GM23338 (cell line): Measurements from ENCODE around the gene PPP1R13L. TPM values are rescaled to one million over a fixed set of nuclear protein-coding genes. Genes with fewer than 3 reads are reported as not detected.

Source experiments
- ATAC-seq: fragments of 200-7000 bp; cut with Tn5 transposase; 3 replicates; pipeline ENCODE4 v1.9.1; 2020
- DNase-seq: peaks from one replicate; pipeline ENCODE4 v3.0.0-alpha.2; 2015; ENCODE audit warnings: low spot score
- H2AFZ ChIP-seq: fragments of 200-600 bp; sonication (generic); 2 replicates; pipeline ENCODE4 v1.8.0; 2016; ENCODE audit warnings: antibody characterized with exemption, mild to moderate bottlenecking, moderate library complexity
- H3F3A ChIP-seq: fragments of 200-600 bp; sonication (generic); replicated peaks from 2 replicates; pipeline ENCODE4 v1.8.0; 2017; ENCODE audit warnings: antibody characterized with exemption, mixed run types, low read depth
- H3K27ac ChIP-seq: fragments of 200-600 bp; sonication (generic); 2 replicates; pipeline ENCODE4 v1.6.1; 2016; ENCODE audit warnings: low read depth
- H3K27me3 ChIP-seq: fragments of 200-600 bp; sonication (generic); 2 replicates; pipeline ENCODE4 v1.8.0; 2016; ENCODE audit warnings: mild to moderate bottlenecking, mixed run types, moderate library complexity; ENCODE audit not compliant: insufficient read depth
- H3K36me3 ChIP-seq: fragments of 200-600 bp; sonication (generic); 2 replicates; pipeline ENCODE4 v1.8.0; 2016; ENCODE audit warnings: mild to moderate bottlenecking; ENCODE audit not compliant: insufficient read depth
- H3K4me1 ChIP-seq: fragments of 200-600 bp; sonication (generic); 2 replicates; pipeline ENCODE4 v1.8.0; 2016; ENCODE audit warnings: mild to moderate bottlenecking, moderate library complexity; ENCODE audit not compliant: insufficient read depth
- H3K4me2 ChIP-seq: fragments of 200-600 bp; sonication (generic); 2 replicates; pipeline ENCODE4 v1.7.1; 2017; ENCODE audit warnings: mixed run types
- H3K4me3 ChIP-seq: fragments of 200-600 bp; sonication (generic); 2 replicates; pipeline ENCODE4 v1.6.1; 2016; ENCODE audit warnings: mixed run types
- H3K79me2 ChIP-seq: fragments of 200-600 bp; sonication (generic); replicated peaks from 2 replicates; pipeline ENCODE4 v1.8.0; 2017; ENCODE audit warnings: mild to moderate bottlenecking; ENCODE audit not compliant: insufficient read depth
- H3K9me2 ChIP-seq: fragments of 200-600 bp; sonication (generic); 2 replicates; pipeline ENCODE4 v1.8.0; 2017; ENCODE audit not compliant: insufficient read depth
- H4K20me1 ChIP-seq: fragments of 200-600 bp; sonication (generic); replicated peaks from 2 replicates; pipeline ENCODE4 v1.8.0; 2017; ENCODE audit warnings: mild to moderate bottlenecking; ENCODE audit not compliant: insufficient read depth
- H3K27ac Mint-ChIP-seq: 2 replicates; pipeline ENCODE4 v1.8.0; 2020; ENCODE audit warnings: inconsistent platforms, mild to moderate bottlenecking, moderate library complexity, mixed read lengths
- H3K27me3 Mint-ChIP-seq: 3 replicates; pipeline ENCODE4 v1.8.0; 2022; ENCODE audit warnings: low read depth, mild to moderate bottlenecking, moderate library complexity, mixed read lengths, inconsistent platforms; ENCODE audit not compliant: insufficient read depth, poor library complexity
- H3K36me3 Mint-ChIP-seq: 3 replicates; pipeline ENCODE4 v1.8.0; 2021; ENCODE audit warnings: low read depth, mild to moderate bottlenecking, inconsistent platforms, moderate library complexity, mixed read lengths
- H3K4me1 Mint-ChIP-seq: 3 replicates; pipeline ENCODE4 v1.8.0; 2020; ENCODE audit warnings: mild to moderate bottlenecking, inconsistent platforms, mixed read lengths
- H3K4me3 Mint-ChIP-seq: 3 replicates; pipeline ENCODE4 v1.8.0; 2021; ENCODE audit warnings: moderate library complexity, mild to moderate bottlenecking, inconsistent platforms, mixed read lengths
- H3K9me3 Mint-ChIP-seq: 3 replicates; pipeline ENCODE4 v1.8.0; 2020; ENCODE audit warnings: moderate library complexity, mild to moderate bottlenecking, inconsistent platforms, mixed read lengths
- EZH2phosphoT487 ChIP-seq: fragments of 200-600 bp; sonication (generic); IDR thresholded peaks from one replicate; pipeline ENCODE4 v1.8.1; 2018; ENCODE audit warnings: antibody characterized with exemption; ENCODE audit not compliant: unreplicated experiment
- JUNB ChIP-seq: IDR thresholded peaks from one replicate; pipeline ENCODE4 v1.6.1; 2016; ENCODE audit warnings: antibody characterized with exemption; ENCODE audit not compliant: unreplicated experiment
- NANOG ChIP-seq: IDR thresholded peaks from 2 replicates; pipeline ENCODE4 v1.6.1; 2016; ENCODE audit warnings: antibody characterized with exemption, borderline replicate concordance
- STAT1 ChIP-seq: IDR thresholded peaks from one replicate; pipeline ENCODE4 v1.6.1; 2016; ENCODE audit warnings: antibody characterized with exemption; ENCODE audit not compliant: unreplicated experiment
- ZNF331 ChIP-seq: fragments of 250-450 bp; sonication (Bioruptor Pico); IDR thresholded peaks from 2 replicates; pipeline ENCODE4 v1.5.0; 2020; ENCODE audit warnings: low read depth, mild to moderate bottlenecking, moderate library complexity
- polyA plus RNA-seq: library from polyadenylated mRNA; unstranded; fragments of >200 nt; fragmentation: Nextera tagmentation; extraction: Ambion mirVana; gene quantifications from 2 replicates; pipeline ENCODE4 v1.2.1, GENCODE V29; 2016
- total RNA-seq: library from RNA; depleted of rRNA; stranded (reverse); fragments of >200 nt; shearing (Covaris generic); gene quantifications from 2 replicates; pipeline ENCODE4 v1.2.3, GENCODE V29; 2014
- TF ChIP-seq, protein P1 (sequence below): fragments of 250-450 bp; sonication (Bioruptor Pico); IDR thresholded peaks from 2 replicates; pipeline ENCODE4 v1.5.0; 2020; ENCODE audit warnings: mild to moderate bottlenecking, moderate library complexity
- TF ChIP-seq, protein P2 (sequence below), 2 experiments: fragments of 200-600 bp in 1 of 2; sonication (generic) in 1 of 2; conservative IDR thresholded peaks; 2 replicates each; pipeline versions ENCODE4 v1.5.1 to v1.6.1; 2016 to 2017; ENCODE audit warnings: antibody characterized with exemption in 2 of 2, low read depth in 2 of 2, mild to moderate bottlenecking in 2 of 2, moderate library complexity in 1 of 2
- TF ChIP-seq, protein P3 (sequence below): IDR thresholded peaks from 2 replicates; pipeline ENCODE4 v1.6.1; 2016; ENCODE audit warnings: antibody characterized with exemption

PPP1R13L gene
- total and polyA plus RNA-seq, 2 experiments from 2014 or later = 9.6 to 15.5 TPM

DNA sequence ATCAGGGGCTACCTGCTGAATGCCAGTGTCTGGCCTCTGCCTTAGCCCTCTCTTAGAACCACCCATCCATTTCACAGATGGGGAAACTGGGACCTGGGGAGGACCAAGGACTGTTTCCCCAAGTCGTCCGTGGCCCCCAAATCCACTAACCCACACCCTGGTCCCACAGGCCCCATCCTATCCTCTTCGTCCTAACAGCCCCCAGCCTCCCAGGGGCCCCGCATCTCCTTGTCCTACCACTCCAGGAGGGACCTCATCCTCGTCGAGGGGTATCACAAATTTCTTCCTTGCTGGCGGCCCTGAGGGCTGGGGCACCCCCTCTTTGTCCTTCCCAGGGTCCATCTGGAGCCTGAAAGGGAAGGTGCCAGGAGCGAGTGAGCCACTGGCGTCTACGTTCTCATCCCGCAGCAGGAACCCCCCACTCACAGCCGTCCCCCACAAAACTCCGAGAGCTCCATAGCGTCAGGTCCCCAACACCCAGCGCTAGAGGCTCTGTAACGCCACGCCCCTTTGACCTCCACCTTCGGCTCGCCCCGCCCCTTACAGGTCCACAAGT lies 18.2 kb upstream of the PPP1R13L start:
- no peaks in the 10 kb centered on the region for H3K9me2 ChIP-seq
- no peaks in the 10 kb centered on the region; the same call in 2 of the 3 replicates for H3K9me3 Mint-ChIP-seq
- H4K20me1 ChIP-seq = no peaks in the 10 kb centered on the region
- no peaks in the 10 kb centered on the region for H3K27me3 ChIP-seq
- TF ChIP-seq ZNF331 (CRISPR knock-in tag) (no peak), JUNB (no peak), STAT1 (no peak), EZH2phosphoT487 (no peak), NANOG (no peak)
- TF ChIP-seq, protein P1, sequence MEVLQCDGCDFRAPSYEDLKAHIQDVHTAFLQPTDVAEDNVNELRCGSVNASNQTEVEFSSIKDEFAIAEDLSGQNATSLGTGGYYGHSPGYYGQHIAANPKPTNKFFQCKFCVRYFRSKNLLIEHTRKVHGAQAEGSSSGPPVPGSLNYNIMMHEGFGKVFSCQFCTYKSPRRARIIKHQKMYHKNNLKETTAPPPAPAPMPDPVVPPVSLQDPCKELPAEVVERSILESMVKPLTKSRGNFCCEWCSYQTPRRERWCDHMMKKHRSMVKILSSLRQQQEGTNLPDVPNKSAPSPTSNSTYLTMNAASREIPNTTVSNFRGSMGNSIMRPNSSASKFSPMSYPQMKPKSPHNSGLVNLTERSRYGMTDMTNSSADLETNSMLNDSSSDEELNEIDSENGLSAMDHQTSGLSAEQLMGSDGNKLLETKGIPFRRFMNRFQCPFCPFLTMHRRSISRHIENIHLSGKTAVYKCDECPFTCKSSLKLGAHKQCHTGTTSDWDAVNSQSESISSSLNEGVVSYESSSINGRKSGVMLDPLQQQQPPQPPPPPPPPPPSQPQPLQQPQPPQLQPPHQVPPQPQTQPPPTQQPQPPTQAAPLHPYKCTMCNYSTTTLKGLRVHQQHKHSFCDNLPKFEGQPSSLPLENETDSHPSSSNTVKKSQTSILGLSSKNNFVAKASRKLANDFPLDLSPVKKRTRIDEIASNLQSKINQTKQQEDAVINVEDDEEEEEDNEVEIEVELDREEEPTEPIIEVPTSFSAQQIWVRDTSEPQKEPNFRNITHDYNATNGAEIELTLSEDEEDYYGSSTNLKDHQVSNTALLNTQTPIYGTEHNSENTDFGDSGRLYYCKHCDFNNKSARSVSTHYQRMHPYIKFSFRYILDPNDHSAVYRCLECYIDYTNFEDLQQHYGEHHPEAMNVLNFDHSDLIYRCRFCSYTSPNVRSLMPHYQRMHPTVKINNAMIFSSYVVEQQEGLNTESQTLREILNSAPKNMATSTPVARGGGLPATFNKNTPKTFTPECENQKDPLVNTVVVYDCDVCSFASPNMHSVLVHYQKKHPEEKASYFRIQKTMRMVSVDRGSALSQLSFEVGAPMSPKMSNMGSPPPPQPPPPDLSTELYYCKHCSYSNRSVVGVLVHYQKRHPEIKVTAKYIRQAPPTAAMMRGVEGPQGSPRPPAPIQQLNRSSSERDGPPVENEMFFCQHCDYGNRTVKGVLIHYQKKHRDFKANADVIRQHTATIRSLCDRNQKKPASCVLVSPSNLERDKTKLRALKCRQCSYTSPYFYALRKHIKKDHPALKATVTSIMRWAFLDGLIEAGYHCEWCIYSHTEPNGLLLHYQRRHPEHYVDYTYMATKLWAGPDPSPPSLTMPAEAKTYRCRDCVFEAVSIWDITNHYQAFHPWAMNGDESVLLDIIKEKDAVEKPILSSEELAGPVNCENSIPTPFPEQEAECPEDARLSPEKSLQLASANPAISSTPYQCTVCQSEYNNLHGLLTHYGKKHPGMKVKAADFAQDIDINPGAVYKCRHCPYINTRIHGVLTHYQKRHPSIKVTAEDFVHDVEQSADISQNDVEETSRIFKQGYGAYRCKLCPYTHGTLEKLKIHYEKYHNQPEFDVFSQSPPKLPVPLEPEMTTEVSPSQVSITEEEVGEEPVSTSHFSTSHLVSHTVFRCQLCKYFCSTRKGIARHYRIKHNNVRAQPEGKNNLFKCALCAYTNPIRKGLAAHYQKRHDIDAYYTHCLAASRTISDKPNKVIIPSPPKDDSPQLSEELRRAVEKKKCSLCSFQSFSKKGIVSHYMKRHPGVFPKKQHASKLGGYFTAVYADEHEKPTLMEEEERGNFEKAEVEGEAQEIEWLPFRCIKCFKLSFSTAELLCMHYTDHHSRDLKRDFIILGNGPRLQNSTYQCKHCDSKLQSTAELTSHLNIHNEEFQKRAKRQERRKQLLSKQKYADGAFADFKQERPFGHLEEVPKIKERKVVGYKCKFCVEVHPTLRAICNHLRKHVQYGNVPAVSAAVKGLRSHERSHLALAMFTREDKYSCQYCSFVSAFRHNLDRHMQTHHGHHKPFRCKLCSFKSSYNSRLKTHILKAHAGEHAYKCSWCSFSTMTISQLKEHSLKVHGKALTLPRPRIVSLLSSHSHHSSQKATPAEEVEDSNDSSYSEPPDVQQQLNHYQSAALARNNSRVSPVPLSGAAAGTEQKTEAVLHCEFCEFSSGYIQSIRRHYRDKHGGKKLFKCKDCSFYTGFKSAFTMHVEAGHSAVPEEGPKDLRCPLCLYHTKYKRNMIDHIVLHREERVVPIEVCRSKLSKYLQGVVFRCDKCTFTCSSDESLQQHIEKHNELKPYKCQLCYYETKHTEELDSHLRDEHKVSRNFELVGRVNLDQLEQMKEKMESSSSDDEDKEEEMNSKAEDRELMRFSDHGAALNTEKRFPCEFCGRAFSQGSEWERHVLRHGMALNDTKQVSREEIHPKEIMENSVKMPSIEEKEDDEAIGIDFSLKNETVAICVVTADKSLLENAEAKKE (CRISPR knock-in tag) = no peak
- TF ChIP-seq, protein P2, sequence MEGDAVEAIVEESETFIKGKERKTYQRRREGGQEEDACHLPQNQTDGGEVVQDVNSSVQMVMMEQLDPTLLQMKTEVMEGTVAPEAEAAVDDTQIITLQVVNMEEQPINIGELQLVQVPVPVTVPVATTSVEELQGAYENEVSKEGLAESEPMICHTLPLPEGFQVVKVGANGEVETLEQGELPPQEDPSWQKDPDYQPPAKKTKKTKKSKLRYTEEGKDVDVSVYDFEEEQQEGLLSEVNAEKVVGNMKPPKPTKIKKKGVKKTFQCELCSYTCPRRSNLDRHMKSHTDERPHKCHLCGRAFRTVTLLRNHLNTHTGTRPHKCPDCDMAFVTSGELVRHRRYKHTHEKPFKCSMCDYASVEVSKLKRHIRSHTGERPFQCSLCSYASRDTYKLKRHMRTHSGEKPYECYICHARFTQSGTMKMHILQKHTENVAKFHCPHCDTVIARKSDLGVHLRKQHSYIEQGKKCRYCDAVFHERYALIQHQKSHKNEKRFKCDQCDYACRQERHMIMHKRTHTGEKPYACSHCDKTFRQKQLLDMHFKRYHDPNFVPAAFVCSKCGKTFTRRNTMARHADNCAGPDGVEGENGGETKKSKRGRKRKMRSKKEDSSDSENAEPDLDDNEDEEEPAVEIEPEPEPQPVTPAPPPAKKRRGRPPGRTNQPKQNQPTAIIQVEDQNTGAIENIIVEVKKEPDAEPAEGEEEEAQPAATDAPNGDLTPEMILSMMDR (conservative IDR thresholded peaks at IDR 0.05; ENCODE audit: low read depth in 2 of 2) = no peak
- TF ChIP-seq, protein P3, sequence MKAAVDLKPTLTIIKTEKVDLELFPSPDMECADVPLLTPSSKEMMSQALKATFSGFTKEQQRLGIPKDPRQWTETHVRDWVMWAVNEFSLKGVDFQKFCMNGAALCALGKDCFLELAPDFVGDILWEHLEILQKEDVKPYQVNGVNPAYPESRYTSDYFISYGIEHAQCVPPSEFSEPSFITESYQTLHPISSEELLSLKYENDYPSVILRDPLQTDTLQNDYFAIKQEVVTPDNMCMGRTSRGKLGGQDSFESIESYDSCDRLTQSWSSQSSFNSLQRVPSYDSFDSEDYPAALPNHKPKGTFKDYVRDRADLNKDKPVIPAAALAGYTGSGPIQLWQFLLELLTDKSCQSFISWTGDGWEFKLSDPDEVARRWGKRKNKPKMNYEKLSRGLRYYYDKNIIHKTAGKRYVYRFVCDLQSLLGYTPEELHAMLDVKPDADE = no peak
- peaks cover 5% of the 10 kb centered on the region; the same call in 1 of the 2 replicates for H3K79me2 ChIP-seq
- DNase-seq = no peak
- peaks cover 14% of the 10 kb centered on the region; the same call in 1 of the 2 replicates for H3K4me1 ChIP-seq
- peaks cover 12% of the 10 kb centered on the region; the same call in 1 of the 2 replicates for H3F3A ChIP-seq
- H2AFZ ChIP-seq = peak overlapping the region; percentile 91; the same call in 1 of the 2 replicates
- H3K36me3 ChIP-seq = no peaks in the 10 kb centered on the region; the same call in 1 of the 2 replicates
- no peak for ATAC-seq
- H3K36me3 Mint-ChIP-seq = peaks cover 15% of the 10 kb centered on the region
- no peak overlapping the region; the same call in 1 of the 2 replicates for H3K27ac ChIP-seq
- peak overlapping the region; percentile 98 for H3K27ac Mint-ChIP-seq
- peaks cover 8% of the 10 kb centered on the region for H3K27me3 Mint-ChIP-seq
- H3K4me1 Mint-ChIP-seq = peaks cover 23% of the 10 kb centered on the region
- H3K4me3 Mint-ChIP-seq = peak overlapping the region; percentile 96
- peak overlapping the region; percentile 77 for H3K4me2 ChIP-seq
- H3K4me3 ChIP-seq = peak overlapping the region; percentile 58
